GM12872 (cell line): ENCODE results near the gene LINC00237.

Source experiments
- TF ChIP-seq, protein P1 (sequence below): IDR thresholded peaks from 3 replicates; pipeline ENCODE4 v1.5.1; 2011; ENCODE audit warnings: low read depth, mild to moderate bottlenecking, low read length, moderate library complexity; ENCODE audit not compliant: insufficient read depth

LINC00237 gene

DNA sequence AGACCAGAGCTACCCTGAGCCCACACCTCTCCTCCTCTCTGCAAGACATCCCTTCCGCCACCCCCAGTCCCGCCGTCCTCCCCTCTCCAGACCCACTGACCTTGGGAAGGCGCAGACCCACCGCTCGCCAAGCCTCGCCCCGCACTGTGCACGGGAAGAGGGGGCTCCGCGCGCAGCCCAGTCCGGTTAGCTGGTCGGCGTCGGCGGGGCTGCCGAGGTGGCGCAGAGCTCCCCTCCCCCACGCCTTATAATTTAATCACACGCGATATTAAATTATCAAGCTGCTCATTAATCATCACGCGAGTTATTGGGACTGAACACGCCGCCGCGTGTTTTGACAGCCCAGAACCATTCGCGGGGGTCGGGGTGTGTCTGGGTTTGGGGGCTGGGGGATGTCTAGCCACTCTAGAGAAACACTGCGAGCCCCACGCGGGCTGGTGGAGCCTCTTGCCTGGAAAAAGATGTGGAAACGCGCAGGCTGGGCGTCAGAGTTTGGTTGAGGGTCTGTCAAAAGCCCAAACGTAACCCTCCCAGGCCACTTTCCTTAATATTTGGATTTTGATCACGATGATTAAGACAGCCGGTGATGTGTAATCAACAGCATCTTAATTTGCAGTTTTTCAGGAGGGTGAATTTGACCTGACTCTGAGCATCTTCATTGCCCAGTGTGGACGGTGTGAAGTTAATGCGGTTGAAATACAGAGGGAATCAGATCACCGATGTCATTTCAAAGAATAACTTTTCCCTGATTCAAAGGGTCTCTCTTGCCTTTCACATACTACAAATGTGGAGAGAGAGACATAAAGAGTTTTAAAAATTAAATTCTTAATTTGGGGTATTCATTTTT is at the start of gene LINC00237:
Gene LINC00237, minus strand, starts transcription at position 188 of the 847 bp plus-strand sequence.
- TF ChIP-seq, protein P1, sequence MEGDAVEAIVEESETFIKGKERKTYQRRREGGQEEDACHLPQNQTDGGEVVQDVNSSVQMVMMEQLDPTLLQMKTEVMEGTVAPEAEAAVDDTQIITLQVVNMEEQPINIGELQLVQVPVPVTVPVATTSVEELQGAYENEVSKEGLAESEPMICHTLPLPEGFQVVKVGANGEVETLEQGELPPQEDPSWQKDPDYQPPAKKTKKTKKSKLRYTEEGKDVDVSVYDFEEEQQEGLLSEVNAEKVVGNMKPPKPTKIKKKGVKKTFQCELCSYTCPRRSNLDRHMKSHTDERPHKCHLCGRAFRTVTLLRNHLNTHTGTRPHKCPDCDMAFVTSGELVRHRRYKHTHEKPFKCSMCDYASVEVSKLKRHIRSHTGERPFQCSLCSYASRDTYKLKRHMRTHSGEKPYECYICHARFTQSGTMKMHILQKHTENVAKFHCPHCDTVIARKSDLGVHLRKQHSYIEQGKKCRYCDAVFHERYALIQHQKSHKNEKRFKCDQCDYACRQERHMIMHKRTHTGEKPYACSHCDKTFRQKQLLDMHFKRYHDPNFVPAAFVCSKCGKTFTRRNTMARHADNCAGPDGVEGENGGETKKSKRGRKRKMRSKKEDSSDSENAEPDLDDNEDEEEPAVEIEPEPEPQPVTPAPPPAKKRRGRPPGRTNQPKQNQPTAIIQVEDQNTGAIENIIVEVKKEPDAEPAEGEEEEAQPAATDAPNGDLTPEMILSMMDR, result no peak

DNA sequence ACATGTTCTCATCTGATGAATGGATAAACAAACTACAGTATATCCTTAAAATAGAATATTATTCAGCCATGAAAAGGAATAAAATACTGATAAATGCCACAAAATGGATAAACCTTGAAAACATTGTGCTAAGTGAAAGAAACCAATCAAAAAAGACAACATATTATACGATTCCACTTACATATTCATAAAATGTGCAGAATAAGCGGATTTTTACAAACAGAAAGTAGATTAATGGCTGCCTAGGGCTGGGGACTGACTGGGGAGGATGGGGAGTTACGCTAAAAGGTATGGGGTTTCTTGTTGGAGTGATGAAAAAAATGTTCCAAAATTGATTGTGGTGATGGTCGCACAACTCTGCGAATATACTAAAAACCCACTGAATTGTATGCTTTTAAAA is 49.1 kb upstream of the LINC00237 start:
- TF ChIP-seq, protein P1, result no peak

DNA sequence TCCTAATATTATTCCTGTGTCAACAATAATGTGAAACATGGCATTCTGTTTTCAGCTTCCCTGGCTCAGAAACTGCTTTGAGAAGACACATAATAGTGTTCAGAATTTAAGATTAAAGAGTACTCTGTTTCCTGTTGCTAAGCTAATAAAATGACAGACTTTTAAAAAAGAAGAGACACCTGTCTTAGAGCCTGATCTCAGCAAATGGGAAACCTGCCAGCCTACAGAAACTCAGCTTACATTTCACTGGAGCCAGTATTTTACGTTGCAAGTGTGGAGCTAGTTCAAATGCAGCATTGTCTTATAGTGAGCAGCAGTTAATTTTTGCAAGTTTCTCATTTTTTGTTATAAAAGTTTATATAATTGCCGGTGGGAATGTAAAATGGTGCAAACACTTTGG is 48.5 kb upstream of the LINC00237 start:
- TF ChIP-seq, protein P1, result no peak

DNA sequence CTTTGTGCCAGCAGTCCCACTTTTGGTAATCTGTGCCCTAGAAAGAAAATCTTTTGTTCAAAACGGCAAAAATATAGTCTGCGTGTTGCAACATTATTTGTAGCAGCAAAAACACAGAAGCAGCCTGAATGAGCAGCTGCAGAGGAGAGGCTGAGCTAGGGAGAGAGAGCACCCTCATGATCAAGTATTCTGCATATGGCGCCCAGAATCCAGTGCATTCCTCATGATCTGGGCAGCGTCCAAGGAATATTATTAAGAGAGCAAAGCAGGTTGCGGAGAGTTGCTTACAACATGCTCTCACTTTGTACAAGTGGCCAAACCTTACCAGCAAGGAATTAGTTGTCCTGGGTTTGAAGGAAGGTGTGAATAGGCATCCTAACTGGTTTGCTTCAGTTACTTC is 45.6 kb upstream of the LINC00237 start:
- TF ChIP-seq, protein P1, result no peak

DNA sequence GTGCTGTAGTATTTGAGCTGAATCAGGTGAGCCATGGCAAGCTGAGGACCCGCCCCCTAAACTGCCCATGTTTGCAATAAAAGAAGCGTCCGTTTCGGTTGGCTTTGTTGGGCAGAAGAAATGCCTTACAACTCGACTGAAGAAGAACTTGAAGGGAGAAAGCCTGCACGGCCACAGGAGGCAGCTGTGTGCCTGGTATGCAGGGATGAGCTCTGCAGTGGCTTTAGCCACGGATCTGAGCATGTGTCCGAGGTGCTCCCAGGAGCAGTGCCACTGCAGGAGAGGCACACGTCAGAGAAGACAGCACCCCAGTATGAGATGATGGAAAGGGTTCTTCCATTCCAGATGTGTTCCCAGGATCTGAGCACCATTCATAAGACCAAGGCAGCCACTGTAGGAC is 43.2 kb upstream of the LINC00237 start:
- TF ChIP-seq, protein P1, result no peak

DNA sequence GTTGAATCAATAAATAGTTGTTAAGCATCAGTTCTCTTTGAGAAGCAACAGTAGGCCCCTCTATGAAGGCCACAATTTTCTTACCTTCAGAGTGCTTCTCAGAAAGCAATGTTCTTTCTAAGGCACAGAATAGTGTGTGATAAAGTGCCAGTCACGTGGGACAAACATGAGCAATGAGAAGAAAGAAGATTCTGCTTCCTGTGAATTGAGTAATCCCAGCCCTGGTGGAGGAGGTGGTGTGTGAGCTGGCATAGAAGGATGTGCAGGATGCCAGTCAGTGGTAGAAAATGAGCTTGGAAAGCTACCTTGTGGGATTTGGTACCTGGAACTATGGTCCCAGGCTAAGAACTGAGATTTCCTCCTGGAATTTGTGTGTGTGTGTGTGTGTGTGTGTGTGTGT is 41.4 kb upstream of the LINC00237 start:
- TF ChIP-seq, protein P1, result no peak

DNA sequence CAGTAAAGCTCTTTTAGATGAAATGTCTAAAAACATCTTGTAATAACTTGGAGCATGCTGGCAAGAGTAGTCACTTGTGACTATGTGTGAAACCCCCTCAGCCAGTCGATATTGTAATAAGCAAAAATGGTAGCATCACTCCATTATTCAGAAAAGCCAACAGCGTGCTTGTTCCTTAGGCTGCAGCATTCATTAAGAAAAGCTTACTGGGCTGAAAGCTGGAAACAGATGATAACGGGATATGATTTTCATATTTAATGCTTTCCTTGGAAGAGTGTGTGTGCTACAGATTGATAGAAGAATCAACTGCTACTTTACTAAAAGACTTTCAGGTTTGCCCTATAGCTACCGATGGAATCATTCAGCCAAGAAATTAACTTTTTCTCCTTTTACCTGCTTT is 40.1 kb upstream of the LINC00237 start:
- TF ChIP-seq, protein P1, result no peak
